Inferior parietal cortex (tissue), 1 donor: ENCODE results near the gene GATAD2A.

ENCODE experiments used
- DNase-seq: peaks from one replicate; pipeline ENCODE4 v3.0.0-alpha.2; 2016; ENCODE audit errors: extremely low spot score

Gene GATAD2A

GRCh38 chr19:19505669-19506326 lies 100.3 kb downstream of the GATAD2A start:
- DNase-seq = no peak

GRCh38 chr19:19506592-19506991 lies 101.1 kb downstream of the GATAD2A start:
- no peak for DNase-seq

GRCh38 chr19:19507354-19507753 lies 101.9 kb downstream of the GATAD2A start:
- no peak for DNase-seq

DNA sequence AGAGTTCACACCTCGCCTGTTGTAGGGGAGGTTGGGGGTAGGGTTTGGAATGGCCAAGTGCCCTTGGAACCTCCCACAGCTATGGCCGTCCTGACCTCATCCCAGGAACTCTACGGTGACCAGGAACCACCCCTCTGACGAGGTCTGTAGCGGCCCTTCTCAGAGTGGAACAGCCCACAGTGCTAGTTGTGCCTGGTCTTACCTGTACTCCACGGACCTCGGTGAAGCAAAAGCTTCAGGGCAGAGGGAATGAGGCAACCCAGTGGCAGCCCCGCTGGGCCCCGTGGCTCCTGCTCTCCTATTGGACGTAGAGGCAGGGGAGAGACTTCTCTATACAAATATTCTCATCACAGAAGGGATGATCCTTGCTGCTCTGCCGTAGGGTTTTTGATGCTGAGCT lies 102.7 kb downstream of the GATAD2A start:
- no peak for DNase-seq

DNA sequence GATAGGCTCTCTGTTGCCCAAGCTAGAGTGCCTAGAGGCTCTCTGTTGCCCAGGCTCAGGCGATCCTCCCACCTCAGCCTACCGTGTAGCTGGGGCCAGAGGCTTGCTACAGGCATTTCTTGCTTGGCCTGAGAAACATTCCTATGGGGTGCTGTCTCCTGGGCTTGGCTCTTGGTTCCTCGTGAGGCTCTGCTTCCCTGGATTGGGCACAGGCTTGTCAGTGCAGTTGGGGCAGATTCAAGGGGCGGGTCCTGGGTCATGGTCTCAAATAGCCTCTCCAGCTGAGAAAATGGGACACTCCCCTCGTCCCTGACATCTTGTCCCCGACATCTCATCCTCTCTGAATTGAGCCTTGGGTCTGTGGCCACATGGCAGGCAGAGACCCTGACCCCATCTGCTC lies 105.0 kb downstream of the GATAD2A start:
- no peak for DNase-seq

DNA sequence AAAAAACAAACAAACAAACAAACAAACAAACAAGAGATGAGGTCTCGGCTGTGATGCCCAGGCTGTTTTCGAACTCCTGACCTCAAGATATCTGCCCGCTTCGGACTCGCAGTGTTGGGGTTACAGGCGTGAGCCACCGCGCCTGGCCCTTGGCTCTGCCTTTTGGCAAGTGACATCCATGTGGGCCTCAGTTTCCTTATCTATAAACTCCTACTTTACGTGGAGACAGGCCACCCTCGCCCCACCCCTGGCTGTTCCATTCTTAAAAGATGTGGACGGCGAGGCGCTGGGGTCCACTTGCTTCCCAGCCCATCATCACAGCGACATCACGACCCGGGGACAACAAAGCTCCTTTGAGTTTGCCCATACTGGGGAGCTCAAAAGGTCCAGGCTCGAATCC lies 108.2 kb downstream of the GATAD2A start:
- no peak for DNase-seq

DNA sequence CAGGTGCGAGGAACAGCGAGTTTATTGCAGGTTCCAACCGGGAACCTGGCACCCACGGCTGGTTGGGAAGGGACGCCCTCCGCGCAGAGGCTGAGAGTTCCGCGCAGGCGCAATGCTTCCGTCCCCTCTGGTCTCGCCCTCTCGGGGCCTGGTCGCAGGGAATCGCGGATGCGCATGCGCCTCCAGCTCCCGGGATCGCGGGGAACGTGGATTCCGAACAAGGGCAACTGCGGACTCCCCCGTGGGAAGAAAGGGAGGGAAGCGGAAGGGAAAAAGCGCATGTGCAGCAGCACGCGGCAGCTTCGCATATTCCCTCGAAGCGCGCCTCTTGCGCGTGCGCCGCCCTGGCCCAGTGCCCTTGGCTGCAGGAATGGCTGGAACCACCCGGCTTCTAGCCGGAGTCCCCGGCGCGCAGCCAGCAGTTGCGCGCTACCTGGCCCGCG lies 108.8 kb downstream of the GATAD2A start:
- no peak for DNase-seq

DNA sequence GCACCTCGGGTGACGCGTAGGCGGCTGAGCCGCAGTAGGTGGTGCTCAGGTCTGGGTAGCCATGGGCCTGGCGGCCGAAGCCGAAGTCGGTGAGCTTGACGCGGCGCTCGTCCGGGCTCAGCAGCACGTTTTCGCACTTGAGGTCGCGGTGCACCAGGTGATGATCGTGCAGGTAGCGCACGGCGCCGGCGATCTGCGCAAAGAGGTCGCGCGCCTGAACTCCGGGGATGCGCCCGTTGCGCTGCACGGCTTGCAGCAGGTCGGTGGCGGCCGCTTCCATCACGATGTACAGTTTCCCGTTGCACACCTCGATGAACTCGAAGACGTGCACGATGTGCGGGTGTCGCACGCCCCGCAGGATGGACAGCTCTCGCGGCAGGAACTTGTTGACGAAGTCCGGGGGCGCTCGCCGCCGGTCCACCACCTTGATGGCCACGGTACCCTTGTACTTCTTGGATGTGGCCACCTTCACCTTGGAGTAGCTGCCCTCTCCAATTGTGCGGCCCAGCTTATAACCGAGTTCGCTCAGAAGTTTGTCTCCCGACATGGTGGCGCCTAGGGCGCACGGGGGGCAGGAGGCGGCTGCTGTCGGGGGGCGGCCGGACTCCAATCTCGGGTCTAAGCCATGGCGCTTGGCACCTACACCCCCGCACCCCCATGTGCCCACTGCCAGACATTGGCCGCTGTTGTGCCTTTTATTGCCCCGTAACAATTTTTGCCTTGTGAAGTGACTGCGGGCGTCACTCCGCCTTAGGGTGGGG lies 109.6 kb downstream of the GATAD2A start, which contains the start of gene TSSK6:
TSSK6 (minus strand) TSS at position 668 of the 761 bp plus-strand sequence; CDS start at position 547, 121 bp downstream.
- DNase-seq = no peak

DNA sequence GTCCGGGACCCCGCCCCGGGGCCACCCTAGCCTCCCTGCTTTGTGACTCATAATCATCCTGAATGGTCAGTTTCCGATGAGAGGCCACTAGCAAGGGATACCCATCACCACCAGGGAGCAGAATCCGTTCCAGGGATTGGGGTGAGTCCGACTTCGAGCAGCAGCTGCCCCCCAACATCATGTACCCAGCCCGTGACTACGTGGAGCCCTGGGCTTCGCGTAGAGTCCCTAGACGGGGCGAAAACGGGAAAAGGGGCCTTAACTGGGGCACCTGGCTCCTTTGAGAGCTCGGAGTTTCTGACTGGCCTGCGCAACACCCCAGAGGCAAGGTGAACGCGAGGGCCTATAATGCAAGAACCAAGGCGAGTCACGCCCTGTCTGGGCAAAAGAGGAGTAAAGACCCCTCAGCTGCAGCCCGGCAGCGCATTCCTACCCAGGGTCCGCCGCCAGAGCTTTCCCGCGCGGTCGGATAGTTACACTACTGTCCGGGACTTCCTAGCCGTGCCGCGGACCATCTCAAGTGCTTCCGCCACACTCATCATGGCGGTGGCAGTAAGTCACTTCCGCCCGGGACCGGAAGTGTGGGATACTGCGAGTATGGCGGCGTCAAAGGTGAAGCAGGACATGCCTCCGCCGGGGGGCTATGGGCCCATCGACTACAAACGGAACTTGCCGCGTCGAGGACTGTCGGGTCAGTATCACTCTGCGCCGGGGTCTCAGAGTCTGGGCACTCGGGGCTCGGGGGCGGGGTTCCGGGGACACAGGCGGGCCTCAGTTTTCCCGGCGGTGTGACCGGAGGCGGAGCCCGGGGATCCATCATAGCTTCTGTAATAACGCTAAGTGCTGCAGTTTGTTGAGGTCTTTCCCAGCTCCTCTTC lies 110.4 kb downstream of the GATAD2A start, which contains the start of gene NDUFA13:
NDUFA13 (plus strand) TSS at position 584 of the 878 bp plus-strand sequence; CDS start at position 598, 14 bp downstream.
- peak; percentile 97 for DNase-seq

DNA sequence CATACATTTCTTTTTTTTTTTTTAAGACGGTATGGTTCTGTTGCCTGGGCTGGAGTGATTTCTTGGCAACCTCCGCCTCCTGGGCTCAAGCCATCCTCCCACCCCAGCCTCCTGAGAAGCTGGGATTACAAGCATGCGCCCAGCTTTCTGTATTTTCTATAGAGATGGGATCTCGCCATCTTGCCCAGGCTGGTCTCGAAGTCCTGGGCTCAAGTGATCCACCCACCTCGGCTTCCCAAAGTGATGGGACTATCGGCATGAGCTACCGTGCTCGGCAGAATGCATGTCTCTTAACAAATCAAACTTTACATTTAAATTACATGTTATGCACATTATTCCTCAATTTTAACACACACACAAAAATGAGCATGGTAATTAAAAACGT lies 111.8 kb downstream of the GATAD2A start:
- no peak for DNase-seq

DNA sequence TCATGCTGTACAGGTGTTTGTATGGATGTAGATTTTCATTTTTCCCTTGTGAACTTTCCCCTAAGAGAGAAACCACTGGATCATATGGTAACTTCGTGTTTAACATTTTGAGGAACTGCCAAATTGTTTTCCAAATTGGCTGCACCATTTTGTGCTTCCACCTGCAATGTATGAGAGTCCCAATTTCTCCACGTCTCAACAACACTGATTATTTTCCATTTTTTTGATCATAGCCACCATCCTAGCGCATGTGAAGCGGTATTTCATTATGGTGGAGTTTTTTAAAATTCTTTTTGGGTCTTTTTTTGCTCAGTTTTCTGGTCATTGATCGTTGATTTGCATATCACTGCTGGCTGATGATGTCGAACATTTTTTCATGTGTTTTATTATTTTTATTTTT lies 115.5 kb downstream of the GATAD2A start:
- no peak for DNase-seq

- no peak for DNase-seq
Observed at GRCh38 chr19:19523177-19523576, 117.7 kb downstream of the GATAD2A start.

GRCh38 chr19:19524053-19524452 lies 118.6 kb downstream of the GATAD2A start:
- no peak for DNase-seq

- no peak for DNase-seq
Observed at GRCh38 chr19:19525611-19526380, 120.3 kb downstream of the GATAD2A start.

- DNase-seq = no peak
Observed at GRCh38 chr19:19526581-19527370, 121.3 kb downstream of the GATAD2A start.

DNA sequence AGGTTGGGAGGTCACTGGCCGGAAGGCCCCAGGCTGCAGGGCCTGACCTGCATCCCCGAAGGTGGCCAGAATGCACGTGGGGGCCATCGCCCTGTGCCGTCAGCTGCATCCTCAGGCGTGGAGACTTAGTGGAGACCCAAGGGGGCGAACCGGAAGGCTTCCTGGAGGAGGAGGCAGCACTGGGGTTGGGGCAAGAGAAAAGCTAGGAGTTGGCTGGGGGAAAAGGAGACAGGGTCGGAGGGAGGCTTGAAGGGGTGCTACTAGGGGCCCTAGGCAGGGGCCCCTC lies 121.8 kb downstream of the GATAD2A start:
- DNase-seq = no peak

DNA sequence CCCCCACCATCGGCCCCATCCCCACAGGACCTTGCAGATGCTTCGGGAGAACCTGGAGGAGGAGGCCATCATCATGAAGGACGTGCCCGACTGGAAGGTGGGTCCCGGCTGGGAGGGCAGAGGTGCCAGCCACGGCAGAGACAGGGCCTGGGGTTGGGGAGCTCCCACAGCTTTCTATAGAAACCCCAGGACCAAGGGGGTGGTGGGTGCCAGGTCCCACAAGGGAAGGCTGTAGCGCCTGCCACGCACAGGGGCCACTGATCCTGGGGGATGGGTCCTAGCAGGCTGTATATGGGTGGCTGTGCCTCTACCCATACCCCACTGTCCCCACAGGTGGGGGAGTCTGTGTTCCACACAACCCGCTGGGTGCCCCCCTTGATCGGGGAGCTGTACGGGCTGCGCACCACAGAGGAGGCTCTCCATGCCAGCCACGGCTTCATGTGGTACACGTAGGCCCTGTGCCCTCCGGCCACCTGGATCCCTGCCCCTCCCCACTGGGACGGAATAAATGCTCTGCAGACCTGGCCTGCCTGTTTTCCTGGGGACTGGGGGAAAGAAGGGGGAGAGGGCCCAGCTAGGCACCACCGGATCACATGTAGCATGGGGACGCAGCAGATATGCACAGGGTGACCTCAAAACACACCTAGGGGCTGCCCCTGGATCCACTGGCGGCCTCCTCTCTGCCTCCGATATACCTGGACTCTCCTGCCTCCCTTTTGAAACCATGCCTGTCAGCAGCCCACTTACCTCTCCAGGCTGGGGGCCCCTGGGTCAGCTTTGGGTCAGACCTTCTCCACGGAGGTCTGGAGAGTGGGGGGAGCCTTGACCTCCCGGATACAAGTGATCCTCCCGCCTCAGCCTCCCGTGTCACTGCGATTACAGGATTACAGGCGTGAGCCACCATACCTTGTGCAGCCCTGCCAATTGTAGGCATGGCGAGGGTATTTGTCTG lies 122.5 kb downstream of the GATAD2A start:
- no peak for DNase-seq

- peak; percentile 57 for DNase-seq
Observed at GRCh38 chr19:19528721-19529490, 123.4 kb downstream of the GATAD2A start, which contains the start of gene YJEFN3. YJEFN3 (plus strand) TSS chr19:19528911; CDS start chr19:19528933, 22 bp downstream.
